Suppressor macrophage treated with lipopolysaccharide for 1 hour (primary cell): Measurements from ENCODE around the gene PDCD4.
A peak's percentile ranks its signal among the peaks of the same experiment; 100 is the strongest.

Experiments
- DNase-seq, 3 donors: peaks; one replicate each; pipeline ENCODE4 v3.0.0-alpha.2; 2020 to 2022

The PDCD4 gene

GRCh38 chr10:110919971-110920881, 48.5 kb downstream of the PDCD4 start:
- peak; percentile 39 to 67 (median 63) for DNase-seq

DNA sequence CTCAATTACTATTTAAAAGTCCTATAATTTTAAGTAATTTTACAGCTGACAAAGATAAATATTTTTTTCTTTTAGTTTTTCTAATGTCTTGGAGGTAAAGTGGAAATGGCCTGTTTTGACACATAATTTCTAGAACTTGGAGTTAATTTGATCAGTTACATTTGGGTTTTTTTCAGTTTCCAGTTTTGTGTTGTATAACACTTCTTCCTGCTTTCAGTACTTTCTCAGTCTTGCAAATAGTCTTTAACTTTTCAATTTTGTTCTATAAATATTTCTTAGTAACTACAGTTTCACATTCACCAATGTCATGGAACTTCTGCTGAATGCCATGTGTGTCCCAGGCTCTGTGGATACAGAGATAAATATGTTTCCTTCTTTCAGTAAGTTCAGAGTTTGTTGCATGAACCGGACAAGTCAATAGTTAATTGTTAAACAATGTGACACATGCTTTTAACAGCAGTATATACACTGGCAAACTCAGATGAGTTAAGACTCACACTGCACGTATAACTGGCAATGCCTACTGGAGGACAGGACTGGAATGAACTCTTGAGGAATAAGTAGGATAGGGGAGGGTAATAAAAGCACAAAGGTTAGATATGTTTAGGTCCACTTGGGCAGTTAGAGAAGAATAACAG, 52.2 kb downstream of the PDCD4 start:
- DNase-seq, result peak in 1 of 3 donors; percentile 1

- no peak for DNase-seq
Measured at GRCh38 chr10:110927461-110927860, 55.7 kb downstream of the PDCD4 start.

DNA sequence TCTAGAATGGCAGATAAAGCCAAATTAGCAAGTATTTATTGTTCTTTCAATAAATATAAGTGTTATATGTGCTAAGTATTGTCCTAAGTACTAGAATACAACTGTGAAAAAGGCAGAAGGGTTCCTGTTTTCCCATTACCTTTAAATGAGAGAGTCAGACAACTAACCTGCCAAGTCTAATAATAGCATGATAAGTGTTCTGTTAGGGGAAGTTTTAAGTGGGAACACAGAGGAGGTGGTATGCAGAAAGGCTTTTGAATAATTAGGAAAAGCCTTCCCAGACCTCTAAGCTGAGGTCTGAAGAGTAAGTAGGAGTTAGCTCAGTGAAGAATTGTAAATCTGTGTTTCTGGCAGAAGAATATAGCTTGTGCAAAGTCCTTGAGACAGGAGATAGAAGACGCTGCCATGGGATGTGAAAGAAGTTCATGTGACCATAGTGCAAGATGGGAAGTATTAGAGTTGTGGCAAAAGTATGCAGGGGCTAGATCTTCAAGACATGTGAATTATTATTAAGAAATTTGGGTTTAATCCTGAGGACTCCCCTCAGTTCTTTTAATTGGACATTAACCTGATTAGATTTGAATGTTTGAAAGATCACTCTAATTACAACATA, 60.1 kb downstream of the PDCD4 start:
- peak in 1 of 3 donors; percentile 16 for DNase-seq

DNA sequence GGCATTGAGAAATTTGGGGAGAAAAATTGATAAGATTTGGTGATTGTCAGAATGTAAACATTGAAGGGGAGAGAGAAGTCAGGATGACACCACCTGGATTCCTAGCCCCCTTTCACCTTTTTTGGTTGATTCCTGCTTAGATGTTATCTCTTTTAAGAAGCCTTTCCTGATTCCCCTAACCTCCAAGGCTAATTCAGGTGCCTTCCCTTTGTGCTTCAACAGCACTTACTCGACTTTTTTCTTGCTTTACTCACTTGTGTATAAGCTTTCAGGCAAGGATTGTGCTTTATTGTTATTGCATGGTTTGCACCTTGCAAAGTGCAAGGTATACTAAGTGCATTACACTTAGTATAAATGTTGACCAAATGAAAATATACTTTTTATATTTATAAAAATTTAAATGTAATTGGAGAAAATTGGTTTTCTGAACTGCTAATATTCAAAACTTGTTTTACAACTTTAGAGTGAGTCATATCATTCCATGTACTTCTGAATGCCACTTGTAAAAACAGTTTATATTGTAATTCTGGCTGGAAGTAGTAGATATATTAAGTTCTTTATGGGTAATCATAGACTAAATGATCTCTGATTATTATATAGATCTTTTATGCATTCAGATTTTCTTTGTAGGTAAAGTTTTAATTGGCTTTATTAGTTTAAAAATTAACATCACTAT, 60.9 kb downstream of the PDCD4 start:
- no peak for DNase-seq

DNA sequence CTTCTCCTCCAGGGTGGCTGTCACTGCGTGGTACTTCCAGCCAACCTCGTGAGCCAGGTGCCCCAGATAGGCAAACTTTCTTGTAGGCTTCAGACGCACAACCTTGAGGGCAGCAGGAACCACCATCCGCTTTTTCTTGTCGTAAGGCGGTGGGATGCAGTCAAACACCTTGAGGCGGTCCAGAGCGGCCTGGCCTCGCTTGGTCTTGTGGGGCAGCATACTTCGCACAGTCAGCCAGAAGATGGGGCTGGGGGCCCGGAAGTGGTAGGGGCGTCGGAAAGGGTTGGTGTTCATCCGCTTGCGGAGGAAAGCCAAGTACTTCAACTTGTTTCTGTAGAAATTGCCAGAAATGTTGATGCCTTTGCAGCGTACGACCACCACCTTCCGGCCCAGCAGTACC, 65.0 kb downstream of the PDCD4 start:
- DNase-seq, result no peak

DNA sequence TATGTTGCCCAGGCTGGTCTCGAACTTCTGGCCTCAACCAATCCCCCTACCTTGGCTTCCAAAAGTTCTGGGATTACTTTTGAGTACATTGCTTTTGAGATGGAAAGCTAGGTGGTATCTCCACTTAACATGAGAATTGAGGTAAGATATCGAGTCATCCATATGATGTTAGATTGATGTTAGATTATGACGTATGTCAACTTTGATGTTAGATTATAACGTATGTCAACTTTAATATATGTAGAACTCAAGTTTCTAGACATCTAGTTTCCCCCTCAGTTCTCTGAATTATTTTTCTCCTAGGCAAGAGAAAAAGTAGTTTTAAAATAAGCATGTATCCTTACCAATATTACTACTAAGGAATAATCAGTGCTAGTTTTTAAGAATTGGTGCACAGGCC, 67.7 kb downstream of the PDCD4 start:
- DNase-seq, result no peak

GRCh38 chr10:110944792-110945396, 73.2 kb downstream of the PDCD4 start:
- DNase-seq, result peak; percentile 7 to 56 (median 26)

DNA sequence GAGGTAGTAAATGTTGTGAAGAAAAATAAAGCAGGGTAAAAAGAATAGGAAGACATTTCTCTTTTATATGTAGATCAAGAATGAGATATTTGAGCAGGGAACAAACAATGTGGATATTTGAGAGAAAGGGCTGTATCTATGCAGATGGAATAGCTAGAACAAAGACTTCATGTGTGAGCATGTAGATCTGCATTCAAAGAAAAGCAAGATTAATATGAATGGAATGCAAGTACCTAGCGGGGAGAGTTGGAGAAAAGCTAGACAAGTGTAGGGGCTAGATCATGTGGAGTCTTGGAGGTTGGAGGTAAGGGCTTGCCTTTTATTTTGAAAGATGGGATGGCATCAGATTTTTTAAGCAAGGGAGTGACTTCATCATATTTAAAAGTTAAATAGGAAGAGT, 74.8 kb downstream of the PDCD4 start:
- DNase-seq, result no peak

DNA sequence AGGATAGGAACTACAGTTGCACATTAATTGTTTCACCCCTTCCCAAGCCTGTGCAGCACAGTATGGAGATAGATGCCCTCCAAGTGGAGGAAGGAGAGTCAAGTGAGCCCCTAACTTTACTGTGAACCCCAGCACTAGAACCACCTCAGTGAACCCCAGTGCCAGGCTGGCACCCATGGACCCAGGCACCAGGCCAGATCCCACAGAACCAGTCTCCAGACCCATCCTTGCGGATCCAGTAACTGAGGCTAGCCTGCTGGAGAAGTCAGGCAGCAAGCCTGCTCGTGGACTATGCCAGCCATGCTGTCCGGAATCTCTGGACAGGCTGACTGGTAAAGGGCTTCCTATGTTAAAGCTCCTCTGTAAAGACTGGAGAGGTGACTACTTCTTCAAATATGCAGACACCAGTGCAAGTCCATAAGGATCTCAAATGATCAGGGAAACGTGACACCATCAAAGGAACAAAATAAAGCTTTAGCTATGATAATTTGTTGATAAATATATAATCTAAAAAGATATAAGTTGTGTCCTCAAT, 75.4 kb downstream of the PDCD4 start:
- no peak for DNase-seq
